ENCODE results near the gene BORCS5.
"Not testable (repeated sequence)": the region's sequence is repeated elsewhere in the genome, so short reads cannot be mapped to it uniquely, and the experiment has no call there.

BORCS5 gene

GRCh38 chr12:12396694-12397093 lies 39.8 kb downstream of the BORCS5 start:
- no peak for DNase-seq

GRCh38 chr12:12397184-12397583 lies 40.3 kb downstream of the BORCS5 start:
- DNase-seq: no peak

- no peak for DNase-seq
Measured at GRCh38 chr12:12398026-12398859, 41.4 kb downstream of the BORCS5 start.

GRCh38 chr12:12399161-12399560 lies 42.3 kb downstream of the BORCS5 start:
- DNase-seq: no peak

- DNase-seq: no peak
Measured at GRCh38 chr12:12399776-12400305, 43.0 kb downstream of the BORCS5 start.

GRCh38 chr12:12400793-12401192 lies 43.9 kb downstream of the BORCS5 start:
- DNase-seq: no peak

GRCh38 chr12:12403264-12404248 lies 46.7 kb downstream of the BORCS5 start:
- DNase-seq: no peak

GRCh38 chr12:12404297-12404696 lies 47.4 kb downstream of the BORCS5 start:
- no peak for DNase-seq

- DNase-seq: no peak
Measured at GRCh38 chr12:12405882-12406281, 49.0 kb downstream of the BORCS5 start.

- no peak for DNase-seq
Measured at GRCh38 chr12:12406762-12407161, 49.9 kb downstream of the BORCS5 start.

GRCh38 chr12:12408265-12408690 lies 51.4 kb downstream of the BORCS5 start:
- DNase-seq: no peak

- not testable (repeated sequence) for DNase-seq
Measured at GRCh38 chr12:12409337-12409736, 52.5 kb downstream of the BORCS5 start.

GRCh38 chr12:12415886-12416285 lies 59.0 kb downstream of the BORCS5 start:
- DNase-seq: no peak

GRCh38 chr12:12419165-12419564 lies 62.3 kb downstream of the BORCS5 start:
- DNase-seq: not testable (repeated sequence)

- DNase-seq: no peak
Measured at GRCh38 chr12:12423367-12423766, 66.5 kb downstream of the BORCS5 start.

- no peak for DNase-seq
Measured at GRCh38 chr12:12425001-12425400, 68.1 kb downstream of the BORCS5 start.

- DNase-seq: no peak
Measured at GRCh38 chr12:12425616-12426015, 68.7 kb downstream of the BORCS5 start.

- no peak for DNase-seq
Measured at GRCh38 chr12:12427568-12427967, 70.7 kb downstream of the BORCS5 start.

- no peak for DNase-seq
Measured at GRCh38 chr12:12428047-12428446, 71.2 kb downstream of the BORCS5 start.

- no peak for DNase-seq
Measured at GRCh38 chr12:12428961-12429657, 72.2 kb downstream of the BORCS5 start.

GRCh38 chr12:12432364-12432763 lies 75.5 kb downstream of the BORCS5 start:
- DNase-seq: no peak

- DNase-seq: no peak
Measured at GRCh38 chr12:12433203-12433731, 76.4 kb downstream of the BORCS5 start.
